Esophagus muscularis mucosa (tissue), 4 donors: ENCODE measurements around the gene ZBTB7C. TPM values are rescaled to one million over a fixed set of nuclear protein-coding genes. Genes with fewer than 3 reads are reported as not detected.

Experiments used
- DNase-seq: peaks from one replicate; pipeline ENCODE4 v3.0.0-alpha.2; 2017; ENCODE audit errors: extremely low spot score
- H3K27ac ChIP-seq, 4 donors: fragments of 200-600 bp; sonication (generic); replicated peaks in 1 of 4; 1 replicate in 3 of 4; 2 replicates in 1 of 4; pipeline ENCODE4 v1.5.1; 2016 to 2019; ENCODE audit warnings: mild to moderate bottlenecking in 1 of 4
- H3K27me3 ChIP-seq, 4 donors: fragments of 200-600 bp; sonication (generic); one replicate each; pipeline versions ENCODE4 v1.5.1 to v1.6.0; 2016 to 2019
- H3K36me3 ChIP-seq, 4 donors: fragments of 200-600 bp; sonication (generic); one replicate each; pipeline ENCODE4 v1.5.1; 2016 to 2019
- H3K4me1 ChIP-seq, 4 donors: fragments of 200-600 bp; sonication (generic); one replicate each; pipeline ENCODE4 v1.5.1; 2016 to 2019
- H3K4me3 ChIP-seq, 4 donors: fragments of 200-600 bp; sonication (generic); 1 replicate in 2 of 4; 2 replicates in 2 of 4; pipeline ENCODE4 v1.5.1; 2016 to 2019; ENCODE audit warnings: mild to moderate bottlenecking in 4 of 4, moderate library complexity in 1 of 4
- H3K9me3 ChIP-seq, 4 donors: fragments of 200-600 bp; sonication (generic); 1 replicate in 3 of 4; 2 replicates in 1 of 4; pipeline ENCODE4 v1.5.1; 2016 to 2019
- EP300 ChIP-seq: sonication (generic); formaldehyde crosslinking; IDR thresholded peaks from one replicate; pipeline ENCODE4 v1.6.1; 2017; ENCODE audit warnings: antibody characterized with exemption
- POLR2A ChIP-seq: fragments of 450-650 bp; IDR thresholded peaks from one replicate; pipeline ENCODE4 v1.6.1; 2017; ENCODE audit warnings: antibody characterized with exemption, moderate library complexity, mild to moderate bottlenecking, low read depth
- POLR2AphosphoS5 ChIP-seq, 2 donors: sonication (generic); formaldehyde crosslinking; IDR thresholded peaks; one replicate each; pipeline ENCODE4 v1.6.1; 2017; ENCODE audit warnings: antibody characterized with exemption in 2 of 2
- WGBS: methylation state at CpG from one replicate; pipeline ENCODE4 v1.1.5; 2018; 5-methylcytosine and 5-hydroxymethylcytosine counted together
- intact Hi-C: fragments of 100-400 bp; cut with DNase I; formaldehyde crosslinking; loops from one replicate; pipeline ENCODE4 v1.15.1; 2023
- total RNA-seq, 4 donors: library from RNA; depleted of rRNA; stranded (reverse); fragments of >200 nt; gene quantifications; one replicate each; pipeline versions ENCODE4 v1.1.0 to v1.2.1, GENCODE V29; 2016
- TF ChIP-seq, protein P1 (sequence below), 3 experiments: fragments of 200-600 bp in 2 of 3; fragments of 450-650 bp in 1 of 3; sonication (generic) in 2 of 3; IDR thresholded peaks; one replicate each; pipeline ENCODE4 v1.5.1; 2017 to 2019; ENCODE audit warnings: antibody characterized with exemption in 3 of 3, mild to moderate bottlenecking in 2 of 3, moderate library complexity in 1 of 3

ZBTB7C gene
- total RNA-seq, 4 donors from 2014 or later: 6.3 to 13.2 (median 9.1) TPM

GRCh38 chr18:48453330-48454066, 44.3 kb upstream of the ZBTB7C start:
- no peak for DNase-seq
- H3K4me1 ChIP-seq: peaks cover 0 to 8% (median 3%) of the 10 kb centered on the region in 4 donors
- intact Hi-C loops: no loop called here
- H3K9me3 ChIP-seq: no peaks in the 10 kb centered on the region
- H3K27me3 ChIP-seq: no peaks in the 10 kb centered on the region
- no peak overlapping the region for H3K27ac ChIP-seq
- no peak for TF ChIP-seq POLR2AphosphoS5 (IDR thresholded peaks at IDR 0.05)
- no peak for TF ChIP-seq EP300
- no peak for TF ChIP-seq POLR2A
- TF ChIP-seq, protein P1, sequence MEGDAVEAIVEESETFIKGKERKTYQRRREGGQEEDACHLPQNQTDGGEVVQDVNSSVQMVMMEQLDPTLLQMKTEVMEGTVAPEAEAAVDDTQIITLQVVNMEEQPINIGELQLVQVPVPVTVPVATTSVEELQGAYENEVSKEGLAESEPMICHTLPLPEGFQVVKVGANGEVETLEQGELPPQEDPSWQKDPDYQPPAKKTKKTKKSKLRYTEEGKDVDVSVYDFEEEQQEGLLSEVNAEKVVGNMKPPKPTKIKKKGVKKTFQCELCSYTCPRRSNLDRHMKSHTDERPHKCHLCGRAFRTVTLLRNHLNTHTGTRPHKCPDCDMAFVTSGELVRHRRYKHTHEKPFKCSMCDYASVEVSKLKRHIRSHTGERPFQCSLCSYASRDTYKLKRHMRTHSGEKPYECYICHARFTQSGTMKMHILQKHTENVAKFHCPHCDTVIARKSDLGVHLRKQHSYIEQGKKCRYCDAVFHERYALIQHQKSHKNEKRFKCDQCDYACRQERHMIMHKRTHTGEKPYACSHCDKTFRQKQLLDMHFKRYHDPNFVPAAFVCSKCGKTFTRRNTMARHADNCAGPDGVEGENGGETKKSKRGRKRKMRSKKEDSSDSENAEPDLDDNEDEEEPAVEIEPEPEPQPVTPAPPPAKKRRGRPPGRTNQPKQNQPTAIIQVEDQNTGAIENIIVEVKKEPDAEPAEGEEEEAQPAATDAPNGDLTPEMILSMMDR (IDR thresholded peaks at IDR 0.05): no peak
- WGBS: 94% methylated on average over 8 of the region's 9 CpGs
- no peaks in the 10 kb centered on the region for H3K36me3 ChIP-seq
- H3K4me3 ChIP-seq: no peak overlapping the region

- intact Hi-C loops: no loop called here
- Histone ChIP-seq H3K4me3 (no peak overlapping the region), H3K36me3 (no peaks in the 10 kb centered on the region), H3K27ac (no peak overlapping the region), H3K4me1 (peaks cover 0 to 8% (median 3%) of the 10 kb centered on the region in 4 donors), H3K27me3 (no peaks in the 10 kb centered on the region), H3K9me3 (no peaks in the 10 kb centered on the region)
- no peak for TF ChIP-seq POLR2AphosphoS5 (IDR thresholded peaks at IDR 0.05)
- TF ChIP-seq EP300: no peak
- TF ChIP-seq, protein P1 (IDR thresholded peaks at IDR 0.05): no peak
- no peak for TF ChIP-seq POLR2A
- DNase-seq: no peak
- WGBS: no CpG with 5 or more reads among the region's 4 CpGs
Measured at GRCh38 chr18:48452861-48453323, 43.7 kb upstream of the ZBTB7C start.

DNA sequence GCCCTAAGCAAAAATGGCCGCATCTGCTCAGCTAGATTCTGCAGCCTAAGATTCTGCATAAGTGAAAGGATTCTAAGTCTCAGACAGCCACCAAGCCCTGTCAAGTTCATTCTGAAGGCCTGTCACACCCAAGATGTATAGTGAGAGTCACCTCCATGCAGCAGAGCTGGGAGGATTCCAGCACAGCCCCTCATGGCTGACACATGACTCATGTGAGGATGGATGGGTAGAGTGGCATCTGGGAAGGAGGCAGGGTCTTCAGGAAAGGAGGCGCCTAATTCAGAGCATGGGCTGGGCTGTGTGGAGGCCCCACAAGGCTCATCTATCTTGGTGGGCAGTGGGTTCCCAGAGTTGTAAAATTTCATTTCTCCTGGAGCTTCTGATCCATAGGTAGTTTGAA, 41.5 kb upstream of the ZBTB7C start:
- Histone ChIP-seq H3K27ac (no peak overlapping the region), H3K4me1 (peaks cover 8 to 19% (median 11%) of the 10 kb centered on the region in 4 donors), H3K36me3 (no peaks in the 10 kb centered on the region), H3K4me3 (no peak overlapping the region), H3K9me3 (no peaks in the 10 kb centered on the region), H3K27me3 (no peaks in the 10 kb centered on the region)
- WGBS: 100% methylated on average over 2 of the region's 2 CpGs
- DNase-seq: no peak
- TF ChIP-seq POLR2AphosphoS5 (IDR thresholded peaks at IDR 0.05) (no peak), POLR2A (no peak), EP300 (no peak)
- TF ChIP-seq, protein P1 (IDR thresholded peaks at IDR 0.05): no peak
- intact Hi-C loops: no loop called here

- H3K4me3 ChIP-seq: no peak overlapping the region
- no peaks in the 10 kb centered on the region for H3K36me3 ChIP-seq
- 53% methylated on average over 21 of the region's 30 CpGs for WGBS
- no peaks in the 10 kb centered on the region for H3K9me3 ChIP-seq
- H3K4me1 ChIP-seq: peaks cover 4 to 28% (median 17%) of the 10 kb centered on the region in 4 donors
- DNase-seq: peak; percentile 96
- intact Hi-C loops: loop anchor here (2.0 to 10.0 kb wide), 4 partner anchors 102 to 672 kb away; no protein-coding TSS in a partner anchor
- TF ChIP-seq POLR2A (no peak), POLR2AphosphoS5 (IDR thresholded peaks at IDR 0.05) (peak in 1 of 2 donors; percentile 27), EP300 (no peak)
- TF ChIP-seq, protein P1 (IDR thresholded peaks at IDR 0.05): peak; percentile 76 to 94 (median 89)
- H3K27ac ChIP-seq: no peak overlapping the region
- no peaks in the 10 kb centered on the region for H3K27me3 ChIP-seq
Measured at GRCh38 chr18:48446582-48447225, 37.5 kb upstream of the ZBTB7C start.
